Neutrophil (primary cell): ENCODE data around the gene CREG2.

Experiments used
- H3K27ac ChIP-seq: fragments of 200-600 bp; sonication (generic); 2 replicates; pipeline ENCODE4 v1.5.1; 2016; ENCODE audit warnings: mild to moderate bottlenecking, moderate library complexity
- H3K27me3 ChIP-seq: fragments of 200-600 bp; sonication (generic); 2 replicates; pipeline ENCODE4 v1.6.0; 2016; ENCODE audit warnings: mild to moderate bottlenecking
- H3K36me3 ChIP-seq: fragments of 200-600 bp; sonication (generic); 2 replicates; pipeline ENCODE4 v1.5.1; 2017
- H3K4me1 ChIP-seq, 2 experiments: fragments of 200-600 bp in 1 of 2; sonication (generic) in 1 of 2; 1 replicate in 1 of 2; 2 replicates in 1 of 2; pipeline versions ENCODE4 v1.5.1 to v1.6.1; 2013 to 2016; ENCODE audit warnings: low read depth in 1 of 2, low read length in 1 of 2, mild to moderate bottlenecking in 1 of 2, moderate library complexity in 1 of 2; ENCODE audit not compliant: control insufficient read depth in 1 of 2, insufficient read depth in 1 of 2
- H3K4me3 ChIP-seq, 2 experiments: fragments of 200-600 bp in 1 of 2; sonication (generic) in 1 of 2; 1 replicate in 1 of 2; 2 replicates in 1 of 2; pipeline ENCODE4 v1.5.1; 2013 to 2016; ENCODE audit warnings: low read depth in 1 of 2, low read length in 1 of 2, mild to moderate bottlenecking in 1 of 2, moderate library complexity in 1 of 2
- H3K9me3 ChIP-seq: fragments of 200-600 bp; sonication (generic); 2 replicates; pipeline ENCODE4 v1.5.1; 2016
- CTCF ChIP-seq: fragments of 200-600 bp; sonication (generic); IDR thresholded peaks from 2 replicates; pipeline ENCODE4 v1.5.1; 2016; ENCODE audit warnings: antibody characterized with exemption

CREG2 gene

GRCh38 chr2:101430156-101430555 lies 42.9 kb upstream of the CREG2 start:
- no peak overlapping the region for H3K4me3 ChIP-seq
- H3K9me3 ChIP-seq = no peaks in the 10 kb centered on the region
- no peak for TF ChIP-seq CTCF
- H3K4me1 ChIP-seq = no peaks in the 10 kb centered on the region
- H3K27ac ChIP-seq = no peak overlapping the region
- no peaks in the 10 kb centered on the region for H3K27me3 ChIP-seq
- H3K36me3 ChIP-seq = no peaks in the 10 kb centered on the region

DNA sequence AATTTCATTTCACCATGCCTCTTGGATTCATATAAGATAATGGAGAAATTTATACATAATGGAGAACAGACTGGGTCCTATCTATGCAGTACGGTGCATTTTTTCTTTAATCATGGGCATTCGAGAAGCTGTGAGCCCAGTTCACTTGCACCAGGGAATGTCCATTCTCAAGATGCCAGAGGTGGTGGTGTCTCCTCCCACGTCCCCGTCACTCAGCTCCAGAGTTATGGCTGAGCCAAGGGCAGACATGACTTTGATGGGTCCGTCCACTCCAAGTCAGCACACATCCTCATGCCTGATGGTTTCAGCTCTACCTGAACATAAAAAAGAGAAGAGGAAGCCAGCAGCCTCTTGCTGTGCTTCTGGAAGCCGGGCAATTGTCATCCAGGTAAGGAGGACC lies 42.1 kb upstream of the CREG2 start:
- no peak overlapping the region for H3K4me3 ChIP-seq
- H3K36me3 ChIP-seq = no peaks in the 10 kb centered on the region
- no peaks in the 10 kb centered on the region for H3K4me1 ChIP-seq
- no peaks in the 10 kb centered on the region for H3K27me3 ChIP-seq
- H3K9me3 ChIP-seq = no peaks in the 10 kb centered on the region
- H3K27ac ChIP-seq = no peak overlapping the region
- no peak for TF ChIP-seq CTCF

DNA sequence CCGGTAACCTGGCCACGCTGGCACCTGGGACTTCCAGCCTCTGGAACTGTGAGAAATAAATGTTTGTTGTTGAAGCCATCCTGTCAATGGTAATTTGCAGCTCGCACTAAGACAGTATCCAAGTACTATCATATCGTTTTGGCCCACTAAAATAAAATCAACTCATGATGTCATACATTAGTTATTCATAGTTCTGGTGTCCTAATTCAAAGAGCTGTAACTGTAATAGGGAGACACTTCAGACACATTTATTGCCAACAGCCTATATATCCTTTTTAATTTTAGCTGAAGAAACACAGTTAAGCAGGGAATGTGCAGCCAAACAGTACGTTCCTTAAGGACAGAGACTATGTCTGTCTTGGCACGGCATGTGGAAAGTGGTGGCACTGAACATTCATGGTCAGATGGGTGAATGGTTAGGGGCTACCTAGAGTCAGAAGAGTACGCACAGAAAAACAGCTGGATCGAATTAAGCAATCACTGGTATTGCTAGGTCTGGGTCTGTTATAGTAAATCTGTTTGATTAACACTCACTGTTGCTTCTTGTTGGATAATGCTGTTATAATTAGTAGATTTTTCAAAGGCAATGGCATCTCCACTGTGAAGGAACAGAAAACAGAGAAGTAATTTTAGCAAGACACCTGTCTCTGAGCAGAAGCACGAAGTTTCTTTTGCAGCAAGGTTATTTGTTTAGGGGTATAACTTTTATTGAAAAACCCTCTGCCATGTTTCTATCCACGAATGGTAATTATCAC lies 41.3 kb upstream of the CREG2 start:
- no peak overlapping the region for H3K4me3 ChIP-seq
- H3K27ac ChIP-seq = no peak overlapping the region
- TF ChIP-seq CTCF = no peak
- no peaks in the 10 kb centered on the region for H3K27me3 ChIP-seq
- no peaks in the 10 kb centered on the region for H3K9me3 ChIP-seq
- no peaks in the 10 kb centered on the region for H3K4me1 ChIP-seq
- no peaks in the 10 kb centered on the region for H3K36me3 ChIP-seq

- no peak for TF ChIP-seq CTCF
- Histone ChIP-seq H3K4me1 (no peaks in the 10 kb centered on the region), H3K9me3 (no peaks in the 10 kb centered on the region), H3K27ac (no peak overlapping the region), H3K4me3 (no peak overlapping the region), H3K27me3 (no peaks in the 10 kb centered on the region), H3K36me3 (no peaks in the 10 kb centered on the region)
Observed at GRCh38 chr2:101427743-101428142, 40.4 kb upstream of the CREG2 start.

- H3K27me3 ChIP-seq = no peaks in the 10 kb centered on the region
- no peaks in the 10 kb centered on the region for H3K9me3 ChIP-seq
- no peak overlapping the region for H3K4me3 ChIP-seq
- H3K4me1 ChIP-seq = no peaks in the 10 kb centered on the region
- no peaks in the 10 kb centered on the region for H3K36me3 ChIP-seq
- no peak for TF ChIP-seq CTCF
- no peak overlapping the region for H3K27ac ChIP-seq
Observed at GRCh38 chr2:101427240-101427639, 39.9 kb upstream of the CREG2 start.

DNA sequence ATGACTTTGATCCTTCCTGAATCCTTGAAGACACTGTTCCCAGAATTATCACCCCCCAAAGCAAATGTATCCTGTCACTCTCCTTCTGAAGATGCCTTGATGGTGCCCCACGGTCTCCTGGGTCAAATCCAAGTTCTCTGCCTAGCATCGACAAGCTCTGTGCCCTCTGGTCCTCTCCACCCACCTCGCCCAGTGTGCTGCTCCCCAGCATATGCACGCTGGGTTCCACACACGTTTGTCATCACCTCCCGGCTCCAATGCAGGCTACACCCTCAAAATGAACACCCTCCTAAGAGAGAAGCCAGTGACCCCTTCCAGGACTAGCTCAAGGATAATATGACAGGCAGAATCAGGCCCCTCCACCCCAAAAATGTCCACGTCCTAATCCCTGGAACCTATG lies 39.5 kb upstream of the CREG2 start:
- Histone ChIP-seq H3K27me3 (no peaks in the 10 kb centered on the region), H3K4me1 (no peaks in the 10 kb centered on the region), H3K27ac (no peak overlapping the region), H3K36me3 (no peaks in the 10 kb centered on the region), H3K4me3 (no peak overlapping the region), H3K9me3 (no peaks in the 10 kb centered on the region)
- no peak for TF ChIP-seq CTCF
